RWPE2 (cell line): ENCODE data around the gene DPF3.

ENCODE experiments used
- ATAC-seq: fragments of 200-7000 bp; cut with Tn5 transposase; 3 replicates; pipeline ENCODE4 v1.9.1; 2021; ENCODE audit warnings: low read depth
- DNase-seq: peaks from one replicate; pipeline ENCODE4 v3.0.0-alpha.2; 2020; ENCODE audit warnings: low spot score
- H3K27ac ChIP-seq: fragments of 450-650 bp; 2 replicates; pipeline ENCODE4 v1.5.1; 2017; ENCODE audit warnings: mild to moderate bottlenecking; ENCODE audit not compliant: poor library complexity, severe bottlenecking
- H3K27me3 ChIP-seq: fragments of 250-450 bp; sonication (Bioruptor Pico); 2 replicates; pipeline ENCODE4 v1.5.1; 2021; ENCODE audit warnings: mild to moderate bottlenecking, moderate library complexity; ENCODE audit not compliant: insufficient read depth, poor library complexity, severe bottlenecking
- H3K36me3 ChIP-seq: fragments of 250-450 bp; sonication (Bioruptor Pico); 2 replicates; pipeline ENCODE4 v1.5.1; 2020; ENCODE audit warnings: low read depth, mild to moderate bottlenecking, moderate library complexity
- H3K4me1 ChIP-seq: fragments of 250-450 bp; sonication (Bioruptor Pico); 2 replicates; pipeline ENCODE4 v1.5.1; 2021; ENCODE audit warnings: mild to moderate bottlenecking, moderate library complexity; ENCODE audit not compliant: insufficient read depth, poor library complexity, severe bottlenecking
- H3K4me3 ChIP-seq: fragments of 250-450 bp; sonication (Bioruptor Pico); 2 replicates; pipeline ENCODE4 v1.5.1; 2021; ENCODE audit warnings: mild to moderate bottlenecking, moderate library complexity; ENCODE audit not compliant: severe bottlenecking
- H3K9me3 ChIP-seq: fragments of 250-450 bp; sonication (Bioruptor Pico); 2 replicates; pipeline ENCODE4 v1.5.1; 2021; ENCODE audit warnings: mild to moderate bottlenecking, moderate library complexity; ENCODE audit not compliant: severe bottlenecking
- CTCF ChIP-seq: fragments of 450-650 bp; IDR thresholded peaks from one replicate; pipeline ENCODE4 v1.5.1; 2017; ENCODE audit warnings: mild to moderate bottlenecking, moderate library complexity; ENCODE audit not compliant: poor library complexity, severe bottlenecking

Gene DPF3

GRCh38 chr14:72744416-72745120, 149.3 kb downstream of the DPF3 start:
- no peak overlapping the region for H3K27ac ChIP-seq
- peaks cover 12% of the 10 kb centered on the region for H3K4me1 ChIP-seq
- H3K9me3 ChIP-seq: no peaks in the 10 kb centered on the region
- no peak for TF ChIP-seq CTCF
- no peak overlapping the region for H3K4me3 ChIP-seq
- no peaks in the 10 kb centered on the region for H3K36me3 ChIP-seq
- ATAC-seq: no peak
- DNase-seq: no peak
- no peaks in the 10 kb centered on the region for H3K27me3 ChIP-seq

GRCh38 chr14:72743626-72744025, 150.3 kb downstream of the DPF3 start:
- no peak for ATAC-seq
- peaks cover 12% of the 10 kb centered on the region for H3K4me1 ChIP-seq
- no peak for DNase-seq
- no peak for TF ChIP-seq CTCF
- no peak overlapping the region for H3K27ac ChIP-seq
- H3K4me3 ChIP-seq: no peak overlapping the region
- H3K36me3 ChIP-seq: no peaks in the 10 kb centered on the region
- H3K27me3 ChIP-seq: no peaks in the 10 kb centered on the region
- no peaks in the 10 kb centered on the region for H3K9me3 ChIP-seq

DNA sequence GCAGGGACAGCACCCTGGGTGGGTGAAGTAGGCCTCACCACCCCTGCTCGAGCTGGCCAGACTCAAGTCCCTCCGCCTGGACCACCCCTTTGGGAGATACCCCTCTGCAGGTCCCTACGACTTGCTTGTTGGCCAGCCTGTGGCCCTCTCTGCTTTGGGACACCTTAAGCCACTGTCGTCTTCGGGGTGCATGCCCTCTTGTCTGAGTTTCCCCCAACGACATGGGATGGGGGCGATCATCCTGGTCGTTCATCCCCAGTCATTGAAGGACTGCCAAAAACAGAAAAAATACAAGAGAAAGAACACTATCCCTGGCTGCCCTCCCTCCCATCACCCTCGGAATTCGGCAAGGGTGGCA, 151.1 kb downstream of the DPF3 start:
- Histone ChIP-seq H3K9me3 (no peaks in the 10 kb centered on the region), H3K4me3 (no peak overlapping the region), H3K4me1 (peaks cover 12% of the 10 kb centered on the region), H3K27me3 (no peaks in the 10 kb centered on the region), H3K36me3 (no peaks in the 10 kb centered on the region), H3K27ac (no peak overlapping the region)
- ATAC-seq (no peak), DNase-seq (no peak)
- no peak for TF ChIP-seq CTCF

DNA sequence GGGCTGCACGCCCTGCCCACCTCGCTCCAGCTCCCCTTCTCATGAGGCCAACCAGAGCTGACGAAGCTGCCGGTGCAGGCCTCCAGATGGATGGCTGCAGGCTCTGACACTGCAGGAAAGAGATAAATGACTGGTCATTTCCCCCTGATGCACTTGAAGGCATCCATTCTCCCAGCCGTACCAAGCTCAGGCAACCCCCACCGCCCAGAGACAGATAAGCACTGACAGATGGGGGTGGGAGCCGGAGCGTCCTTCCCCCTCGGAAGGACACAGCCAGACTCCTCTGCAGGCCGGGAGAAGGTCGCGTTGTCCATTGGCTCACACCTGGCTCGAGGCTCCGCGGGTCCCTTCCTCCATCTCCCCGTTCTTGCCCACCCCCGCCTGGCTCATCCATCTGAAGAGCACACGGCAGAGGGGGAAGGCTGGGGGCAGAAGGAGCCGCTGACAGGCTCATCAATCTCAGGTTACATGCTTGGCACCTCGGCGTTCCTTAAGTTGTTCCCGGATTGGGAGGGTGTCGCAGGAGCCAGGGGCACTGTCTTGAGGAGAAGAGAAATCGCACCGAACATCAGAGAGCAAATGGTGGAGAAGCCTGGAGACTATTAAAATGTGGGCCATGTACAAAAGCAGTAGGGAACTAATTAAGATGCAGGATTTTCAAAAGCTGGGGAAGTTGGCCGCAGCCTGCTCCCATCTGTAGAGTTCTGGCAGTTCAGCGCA, 151.6 kb downstream of the DPF3 start:
- Histone ChIP-seq H3K36me3 (no peaks in the 10 kb centered on the region), H3K9me3 (no peaks in the 10 kb centered on the region), H3K27me3 (no peaks in the 10 kb centered on the region), H3K4me3 (no peak overlapping the region), H3K4me1 (peaks cover 12% of the 10 kb centered on the region), H3K27ac (no peak overlapping the region)
- no peak for TF ChIP-seq CTCF
- ATAC-seq (no peak), DNase-seq (no peak)

DNA sequence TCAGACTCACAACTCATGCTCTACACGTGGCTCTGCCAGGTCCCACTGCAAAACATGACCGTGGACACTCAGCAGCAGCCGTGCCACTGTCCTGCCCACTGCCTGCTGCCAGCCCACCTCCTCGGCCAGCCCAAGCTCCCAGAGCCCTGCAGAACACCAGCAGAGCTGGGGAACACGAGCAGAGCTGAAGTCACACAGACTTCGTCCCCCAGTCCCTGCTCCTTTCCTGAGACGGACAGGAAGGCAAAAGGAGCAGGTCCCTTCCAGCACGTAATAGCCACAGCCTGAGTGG, 152.1 kb downstream of the DPF3 start:
- TF ChIP-seq CTCF: no peak
- Histone ChIP-seq H3K36me3 (no peaks in the 10 kb centered on the region), H3K27me3 (no peaks in the 10 kb centered on the region), H3K4me1 (peaks cover 12% of the 10 kb centered on the region), H3K9me3 (no peaks in the 10 kb centered on the region), H3K27ac (no peak overlapping the region), H3K4me3 (no peak overlapping the region)
- no peak for ATAC-seq
- DNase-seq: no peak
